ENCODE measurements around the gene GNAI2. TPM values are rescaled to one million over a fixed set of nuclear protein-coding genes. Genes with fewer than 3 reads are reported as not detected.

GNAI2 gene
- total RNA-seq, 1 experiment from 2014 or later = 151 TPM

- Histone ChIP-seq H3K4me1 (ENCODE audit: low read length) (no peaks in the 10 kb centered on the region), H3K9ac (ENCODE audit: low read length) (no peak overlapping the region), H3K9me2 (replicated peaks; ENCODE audit: insufficient read depth, low read length) (no peaks in the 10 kb centered on the region), H3K4me2 (ENCODE audit: low read depth, low read length, poor library complexity, severe bottlenecking) (no peak overlapping the region), H3K36me3 (ENCODE audit: insufficient read depth, low read length) (no peaks in the 10 kb centered on the region), H3K27ac (ENCODE audit: low read length) (no peak overlapping the region), H3K4me3 (ENCODE audit: low read length) (no peak overlapping the region), H4K20me1 (ENCODE audit: insufficient read depth, low read depth, low read length) (no peaks in the 10 kb centered on the region), H3K79me2 (ENCODE audit: low read length) (no peaks in the 10 kb centered on the region), H2AFZ (ENCODE audit: low read length) (no peak overlapping the region), H3K9me3 (ENCODE audit: low read length) (no peaks in the 10 kb centered on the region), H3K27me3 (ENCODE audit: low read length) (no peaks in the 10 kb centered on the region)
- DNase-seq = no peak
These were observed 18.3 kb upstream of the GNAI2 start for GRCh38 chr3:50217681-50218080.

- H3K79me2 ChIP-seq (ENCODE audit: low read length) = no peaks in the 10 kb centered on the region
- no peaks in the 10 kb centered on the region for H3K9me3 ChIP-seq (ENCODE audit: low read length)
- H2AFZ ChIP-seq (ENCODE audit: low read length) = no peak overlapping the region
- no peaks in the 10 kb centered on the region for H3K36me3 ChIP-seq (ENCODE audit: insufficient read depth, low read length)
- H3K4me1 ChIP-seq (ENCODE audit: low read length) = no peaks in the 10 kb centered on the region
- no peaks in the 10 kb centered on the region for H3K27me3 ChIP-seq (ENCODE audit: low read length)
- H3K4me3 ChIP-seq (ENCODE audit: low read length) = no peak overlapping the region
- no peaks in the 10 kb centered on the region for H4K20me1 ChIP-seq (ENCODE audit: insufficient read depth, low read depth, low read length)
- H3K9me2 ChIP-seq (replicated peaks; ENCODE audit: insufficient read depth, low read length) = no peaks in the 10 kb centered on the region
- no peak for DNase-seq
- no peak overlapping the region for H3K4me2 ChIP-seq (ENCODE audit: low read depth, low read length, poor library complexity, severe bottlenecking)
- no peak overlapping the region for H3K9ac ChIP-seq (ENCODE audit: low read length)
- H3K27ac ChIP-seq (ENCODE audit: low read length) = no peak overlapping the region
These were observed 17.6 kb upstream of the GNAI2 start for GRCh38 chr3:50218448-50218847.

GRCh38 chr3:50219285-50219684 is 16.7 kb upstream of the GNAI2 start:
- no peaks in the 10 kb centered on the region for H3K27me3 ChIP-seq (ENCODE audit: low read length)
- no peak overlapping the region for H3K27ac ChIP-seq (ENCODE audit: low read length)
- H3K9me2 ChIP-seq (replicated peaks; ENCODE audit: insufficient read depth, low read length) = no peaks in the 10 kb centered on the region
- H3K79me2 ChIP-seq (ENCODE audit: low read length) = no peaks in the 10 kb centered on the region
- no peak for DNase-seq
- no peak overlapping the region for H3K4me3 ChIP-seq (ENCODE audit: low read length)
- H3K9ac ChIP-seq (ENCODE audit: low read length) = no peak overlapping the region
- H3K9me3 ChIP-seq (ENCODE audit: low read length) = no peaks in the 10 kb centered on the region
- no peak overlapping the region for H2AFZ ChIP-seq (ENCODE audit: low read length)
- no peaks in the 10 kb centered on the region for H3K36me3 ChIP-seq (ENCODE audit: insufficient read depth, low read length)
- no peaks in the 10 kb centered on the region for H4K20me1 ChIP-seq (ENCODE audit: insufficient read depth, low read depth, low read length)
- H3K4me2 ChIP-seq (ENCODE audit: low read depth, low read length, poor library complexity, severe bottlenecking) = no peak overlapping the region
- H3K4me1 ChIP-seq (ENCODE audit: low read length) = no peaks in the 10 kb centered on the region

- H3K9ac ChIP-seq (ENCODE audit: low read length) = no peak overlapping the region
- no peak overlapping the region for H3K4me3 ChIP-seq (ENCODE audit: low read length)
- H3K4me1 ChIP-seq (ENCODE audit: low read length) = no peaks in the 10 kb centered on the region
- DNase-seq = no peak
- H3K79me2 ChIP-seq (ENCODE audit: low read length) = no peaks in the 10 kb centered on the region
- H3K27ac ChIP-seq (ENCODE audit: low read length) = no peak overlapping the region
- H3K9me3 ChIP-seq (ENCODE audit: low read length) = no peaks in the 10 kb centered on the region
- no peaks in the 10 kb centered on the region for H3K36me3 ChIP-seq (ENCODE audit: insufficient read depth, low read length)
- no peaks in the 10 kb centered on the region for H3K9me2 ChIP-seq (replicated peaks; ENCODE audit: insufficient read depth, low read length)
- no peaks in the 10 kb centered on the region for H3K27me3 ChIP-seq (ENCODE audit: low read length)
- no peak overlapping the region for H3K4me2 ChIP-seq (ENCODE audit: low read depth, low read length, poor library complexity, severe bottlenecking)
- H4K20me1 ChIP-seq (ENCODE audit: insufficient read depth, low read depth, low read length) = no peaks in the 10 kb centered on the region
- H2AFZ ChIP-seq (ENCODE audit: low read length) = no peak overlapping the region
These were observed 15.9 kb upstream of the GNAI2 start for GRCh38 chr3:50220109-50220508.

GRCh38 chr3:50221051-50221410 is 15.0 kb upstream of the GNAI2 start:
- no peak overlapping the region for H3K4me3 ChIP-seq (ENCODE audit: low read length)
- H3K36me3 ChIP-seq (ENCODE audit: insufficient read depth, low read length) = no peaks in the 10 kb centered on the region
- H2AFZ ChIP-seq (ENCODE audit: low read length) = no peak overlapping the region
- no peak overlapping the region for H3K27ac ChIP-seq (ENCODE audit: low read length)
- H4K20me1 ChIP-seq (ENCODE audit: insufficient read depth, low read depth, low read length) = no peaks in the 10 kb centered on the region
- DNase-seq = no peak
- H3K9me2 ChIP-seq (replicated peaks; ENCODE audit: insufficient read depth, low read length) = no peaks in the 10 kb centered on the region
- no peaks in the 10 kb centered on the region for H3K9me3 ChIP-seq (ENCODE audit: low read length)
- H3K27me3 ChIP-seq (ENCODE audit: low read length) = no peaks in the 10 kb centered on the region
- H3K4me1 ChIP-seq (ENCODE audit: low read length) = peaks cover 3% of the 10 kb centered on the region; the same call in 1 of the 2 replicates
- no peak overlapping the region for H3K4me2 ChIP-seq (ENCODE audit: low read depth, low read length, poor library complexity, severe bottlenecking)
- H3K79me2 ChIP-seq (ENCODE audit: low read length) = no peaks in the 10 kb centered on the region
- no peak overlapping the region for H3K9ac ChIP-seq (ENCODE audit: low read length)

GRCh38 chr3:50221411-50222168 is 14.4 kb upstream of the GNAI2 start:
- Histone ChIP-seq H3K4me2 (ENCODE audit: low read depth, low read length, poor library complexity, severe bottlenecking) (no peak overlapping the region), H3K9ac (ENCODE audit: low read length) (no peak overlapping the region)
- no peak for DNase-seq

GRCh38 chr3:50222169-50222528 is 13.9 kb upstream of the GNAI2 start:
- DNase-seq = no peak
- Histone ChIP-seq H3K27ac (ENCODE audit: low read length) (no peak overlapping the region), H3K4me3 (ENCODE audit: low read length) (no peak overlapping the region), H3K9me2 (replicated peaks; ENCODE audit: insufficient read depth, low read length) (no peaks in the 10 kb centered on the region), H3K36me3 (ENCODE audit: insufficient read depth, low read length) (no peaks in the 10 kb centered on the region), H4K20me1 (ENCODE audit: insufficient read depth, low read depth, low read length) (no peaks in the 10 kb centered on the region), H3K27me3 (ENCODE audit: low read length) (no peaks in the 10 kb centered on the region), H3K9ac (ENCODE audit: low read length) (no peak overlapping the region), H3K4me2 (ENCODE audit: low read depth, low read length, poor library complexity, severe bottlenecking) (no peak overlapping the region), H3K9me3 (ENCODE audit: low read length) (no peaks in the 10 kb centered on the region), H3K79me2 (ENCODE audit: low read length) (no peaks in the 10 kb centered on the region), H3K4me1 (ENCODE audit: low read length) (peaks cover 14% of the 10 kb centered on the region), H2AFZ (ENCODE audit: low read length) (no peak overlapping the region)

More at GRCh38 chr3:50221411-50222168, 14.4 kb upstream of the GNAI2 start:
- Histone ChIP-seq H3K4me1 (ENCODE audit: low read length) (peaks cover 8% of the 10 kb centered on the region), H3K9me2 (replicated peaks; ENCODE audit: insufficient read depth, low read length) (no peaks in the 10 kb centered on the region), H4K20me1 (ENCODE audit: insufficient read depth, low read depth, low read length) (no peaks in the 10 kb centered on the region), H2AFZ (ENCODE audit: low read length) (no peak overlapping the region), H3K79me2 (ENCODE audit: low read length) (no peaks in the 10 kb centered on the region), H3K27me3 (ENCODE audit: low read length) (no peaks in the 10 kb centered on the region), H3K9me3 (ENCODE audit: low read length) (no peaks in the 10 kb centered on the region), H3K36me3 (ENCODE audit: insufficient read depth, low read length) (no peaks in the 10 kb centered on the region), H3K27ac (ENCODE audit: low read length) (no peak overlapping the region), H3K4me3 (ENCODE audit: low read length) (no peak overlapping the region)

- no peaks in the 10 kb centered on the region for H3K9me2 ChIP-seq (replicated peaks; ENCODE audit: insufficient read depth, low read length)
- H3K9ac ChIP-seq (ENCODE audit: low read length) = no peak overlapping the region
- H2AFZ ChIP-seq (ENCODE audit: low read length) = no peak overlapping the region
- no peaks in the 10 kb centered on the region for H3K9me3 ChIP-seq (ENCODE audit: low read length)
- H3K27ac ChIP-seq (ENCODE audit: low read length) = no peak overlapping the region
- DNase-seq = no peak
- H3K4me1 ChIP-seq (ENCODE audit: low read length) = peaks cover 29% of the 10 kb centered on the region
- no peaks in the 10 kb centered on the region for H4K20me1 ChIP-seq (ENCODE audit: insufficient read depth, low read depth, low read length)
- no peak overlapping the region for H3K4me3 ChIP-seq (ENCODE audit: low read length)
- H3K79me2 ChIP-seq (ENCODE audit: low read length) = no peaks in the 10 kb centered on the region
- no peaks in the 10 kb centered on the region for H3K36me3 ChIP-seq (ENCODE audit: insufficient read depth, low read length)
- no peaks in the 10 kb centered on the region for H3K27me3 ChIP-seq (ENCODE audit: low read length)
- no peak overlapping the region for H3K4me2 ChIP-seq (ENCODE audit: low read depth, low read length, poor library complexity, severe bottlenecking)
These were observed 11.4 kb upstream of the GNAI2 start for GRCh38 chr3:50224639-50225038.

All from Karpas-422 (cell line).